OCI-LY3 (cell line): ENCODE data around the gene NAA15.
"Not testable (repeated sequence)": the region's sequence is repeated elsewhere in the genome, so short reads cannot be mapped to it uniquely, and the experiment has no call there.

ENCODE experiments used
- H2AFZ ChIP-seq: fragments of 200-600, 300-600 bp; shearing (Covaris generic); 2 replicates; pipeline ENCODE4 v1.6.0; 2014; ENCODE audit warnings: antibody characterized with exemption, low read depth, low read length
- H3K27ac ChIP-seq: fragments of 200-600, 300-600 bp; sonication (generic); 2 replicates; pipeline ENCODE4 v1.5.1; 2014; ENCODE audit warnings: mild to moderate bottlenecking, low read length, moderate library complexity, mixed read lengths
- H3K27me3 ChIP-seq: fragments of 200-600, 300-600 bp; sonication (generic); 2 replicates; pipeline ENCODE4 v1.6.1; 2014; ENCODE audit warnings: low read depth, low read length, mixed read lengths
- H3K36me3 ChIP-seq: fragments of 200-600, 300-600 bp; sonication (generic); replicated peaks from 2 replicates; pipeline ENCODE3; 2014; ENCODE audit warnings: low read depth, low read length, mixed read lengths
- H3K4me1 ChIP-seq: fragments of 300-600, 200-600 bp; sonication (generic); 2 replicates; pipeline ENCODE4 v1.6.1; 2014; ENCODE audit warnings: low read length, mixed read lengths
- H3K4me2 ChIP-seq: fragments of 200-600, 300-600 bp; sonication (generic); 2 replicates; pipeline ENCODE4 v1.6.1; 2014; ENCODE audit warnings: low read length, mixed read lengths
- H3K4me3 ChIP-seq: fragments of 300-600, 200-600 bp; sonication (generic); 2 replicates; pipeline ENCODE4 v1.5.1; 2014; ENCODE audit warnings: antibody characterized with exemption, mild to moderate bottlenecking, low read length, moderate library complexity
- H3K79me2 ChIP-seq: fragments of 300-600, 200-600 bp; shearing (Covaris generic); 2 replicates; pipeline ENCODE4 v1.6.1; 2014; ENCODE audit warnings: mild to moderate bottlenecking, low read length, mixed read lengths
- H3K9ac ChIP-seq: fragments of 300-600, 200-600 bp; shearing (Covaris generic); 2 replicates; pipeline ENCODE4 v1.6.0; 2014; ENCODE audit warnings: mild to moderate bottlenecking, low read length, moderate library complexity
- H3K9me3 ChIP-seq: fragments of 200-600, 300-600 bp; shearing (Covaris generic); 2 replicates; pipeline ENCODE4 v1.6.1; 2014; ENCODE audit warnings: low read length, mixed read lengths; ENCODE audit not compliant: insufficient read depth
- H4K20me1 ChIP-seq: fragments of 200-600, 300-600 bp; sonication (generic); 2 replicates; pipeline ENCODE4 v1.6.1; 2016; ENCODE audit warnings: low read length, mixed read lengths; ENCODE audit not compliant: insufficient read depth
- EZH2phosphoT487 ChIP-seq: fragments of 200-600 bp; shearing (Covaris generic); IDR thresholded peaks from 2 replicates; pipeline ENCODE4 v1.6.1; 2018; ENCODE audit warnings: antibody characterized with exemption, mixed run types, low read depth
- TF ChIP-seq, protein P1 (sequence below): fragments of 200-600, 300-600 bp; sonication (generic); IDR thresholded peaks from 2 replicates; pipeline ENCODE4 v1.5.1; 2014; ENCODE audit warnings: antibody characterized with exemption, low read length, low read depth

NAA15 gene

DNA sequence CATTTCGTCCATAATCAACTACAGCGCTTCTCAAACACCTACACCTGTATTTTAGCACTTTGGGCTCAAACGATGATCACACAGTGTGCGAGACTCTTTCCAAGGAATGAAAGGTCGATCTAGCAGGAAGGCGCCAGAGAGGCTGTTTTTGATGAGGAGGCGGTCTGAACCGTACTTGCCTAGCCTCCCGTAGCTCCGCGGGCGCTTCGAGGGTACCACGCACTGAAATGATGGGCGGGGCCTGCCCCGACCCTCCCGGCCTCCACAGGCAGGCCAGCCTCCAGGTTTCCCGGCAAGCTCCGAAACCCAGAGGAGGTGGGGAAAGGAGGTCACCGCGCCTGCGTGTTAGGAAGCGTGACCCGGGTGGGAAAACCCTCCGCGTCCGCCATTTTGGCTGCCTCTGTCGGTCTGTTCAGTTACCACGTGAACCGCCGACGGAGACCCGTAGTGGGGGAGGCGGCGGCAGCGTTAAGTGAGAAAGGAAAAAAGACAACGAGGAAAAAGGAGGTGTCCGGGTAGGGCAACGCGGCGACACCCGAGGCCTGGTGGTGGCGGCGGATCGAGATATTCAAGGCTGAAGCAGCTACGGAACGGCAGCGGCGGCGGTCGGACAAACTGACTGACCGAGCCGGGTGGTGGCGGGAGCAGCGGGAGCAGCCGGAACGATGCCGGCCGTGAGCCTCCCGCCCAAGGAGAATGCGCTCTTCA, at the start of gene NAA15:
TSS of gene NAA15 (plus strand) at position 393 of the 708 bp plus-strand sequence. CDS start at position 666, 273 bp downstream.
- Histone ChIP-seq H3K36me3 (peaks cover 23% of the 10 kb centered on the region), H3K9me3 (peaks cover 6% of the 10 kb centered on the region; the same call in 1 of the 2 replicates), H3K4me2 (peak within 1 kb of the TSS; percentile 78), H2AFZ (peak within 1 kb of the TSS; percentile 79), H3K27ac (peak within 1 kb of the TSS; percentile 77), H3K4me3 (peak within 1 kb of the TSS; percentile 80), H3K4me1 (peaks cover 32% of the 10 kb centered on the region), H4K20me1 (peaks cover 34% of the 10 kb centered on the region), H3K79me2 (peaks cover 66% of the 10 kb centered on the region), H3K27me3 (no peaks in the 10 kb centered on the region), H3K9ac (peak within 1 kb of the TSS; percentile 83)
- TF ChIP-seq, protein P1, sequence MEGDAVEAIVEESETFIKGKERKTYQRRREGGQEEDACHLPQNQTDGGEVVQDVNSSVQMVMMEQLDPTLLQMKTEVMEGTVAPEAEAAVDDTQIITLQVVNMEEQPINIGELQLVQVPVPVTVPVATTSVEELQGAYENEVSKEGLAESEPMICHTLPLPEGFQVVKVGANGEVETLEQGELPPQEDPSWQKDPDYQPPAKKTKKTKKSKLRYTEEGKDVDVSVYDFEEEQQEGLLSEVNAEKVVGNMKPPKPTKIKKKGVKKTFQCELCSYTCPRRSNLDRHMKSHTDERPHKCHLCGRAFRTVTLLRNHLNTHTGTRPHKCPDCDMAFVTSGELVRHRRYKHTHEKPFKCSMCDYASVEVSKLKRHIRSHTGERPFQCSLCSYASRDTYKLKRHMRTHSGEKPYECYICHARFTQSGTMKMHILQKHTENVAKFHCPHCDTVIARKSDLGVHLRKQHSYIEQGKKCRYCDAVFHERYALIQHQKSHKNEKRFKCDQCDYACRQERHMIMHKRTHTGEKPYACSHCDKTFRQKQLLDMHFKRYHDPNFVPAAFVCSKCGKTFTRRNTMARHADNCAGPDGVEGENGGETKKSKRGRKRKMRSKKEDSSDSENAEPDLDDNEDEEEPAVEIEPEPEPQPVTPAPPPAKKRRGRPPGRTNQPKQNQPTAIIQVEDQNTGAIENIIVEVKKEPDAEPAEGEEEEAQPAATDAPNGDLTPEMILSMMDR: peak; percentile 21
- TF ChIP-seq EZH2phosphoT487: no peak

DNA sequence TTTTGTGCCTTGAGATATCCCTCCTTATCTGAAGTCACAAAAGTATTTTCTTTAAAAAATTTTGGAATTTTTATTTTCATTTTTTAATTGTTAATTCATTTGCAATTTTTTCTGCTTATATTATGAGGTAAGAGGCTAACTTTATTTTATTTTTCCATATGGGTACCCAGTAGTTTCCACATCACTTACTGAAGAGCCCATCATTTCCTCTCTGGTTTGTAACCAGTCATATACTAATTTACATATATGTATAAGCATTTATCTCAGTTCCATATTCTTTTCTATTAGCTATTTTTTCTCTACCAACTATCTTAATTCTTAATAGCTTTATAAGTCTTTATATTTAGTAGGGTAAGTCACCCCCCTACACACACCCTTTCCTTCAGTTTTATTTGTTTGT, 48.3 kb upstream of the NAA15 start:
- no peak overlapping the region for H3K27ac ChIP-seq
- no peaks in the 10 kb centered on the region for H4K20me1 ChIP-seq
- no peaks in the 10 kb centered on the region for H3K36me3 ChIP-seq
- H3K9me3 ChIP-seq: no peaks in the 10 kb centered on the region
- no peak overlapping the region for H3K9ac ChIP-seq
- H3K4me1 ChIP-seq: peaks cover 7% of the 10 kb centered on the region
- TF ChIP-seq, protein P1: no peak
- TF ChIP-seq EZH2phosphoT487: no peak
- no peaks in the 10 kb centered on the region for H3K79me2 ChIP-seq
- no peak overlapping the region for H3K4me2 ChIP-seq
- peaks cover 12% of the 10 kb centered on the region for H3K27me3 ChIP-seq
- H3K4me3 ChIP-seq: no peak overlapping the region
- no peak overlapping the region for H2AFZ ChIP-seq

DNA sequence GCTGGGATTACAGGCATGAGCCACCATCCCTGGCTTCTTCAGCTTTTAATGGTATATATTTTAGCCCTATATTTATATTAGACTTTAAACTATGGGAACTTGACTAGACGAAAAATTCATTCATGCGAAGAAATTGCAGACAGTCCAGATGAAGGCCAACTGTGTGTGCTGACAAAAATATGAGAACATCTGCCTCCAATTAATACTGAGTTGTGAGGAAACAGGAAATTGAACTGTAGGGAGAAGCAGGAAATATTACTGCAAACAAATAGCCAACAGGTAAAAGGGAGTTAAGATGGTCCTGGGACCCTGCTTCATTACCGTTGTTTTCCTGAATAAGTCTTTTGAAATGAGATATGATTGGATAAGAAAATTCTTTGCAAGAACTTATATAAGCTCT, 47.6 kb upstream of the NAA15 start:
- H3K4me3 ChIP-seq: no peak overlapping the region
- TF ChIP-seq, protein P1: no peak
- TF ChIP-seq EZH2phosphoT487: no peak
- no peak overlapping the region for H3K4me2 ChIP-seq
- no peaks in the 10 kb centered on the region for H3K36me3 ChIP-seq
- H3K27me3 ChIP-seq: peaks cover 12% of the 10 kb centered on the region
- no peak overlapping the region for H2AFZ ChIP-seq
- no peak overlapping the region for H3K27ac ChIP-seq
- no peaks in the 10 kb centered on the region for H3K9me3 ChIP-seq
- peaks cover 7% of the 10 kb centered on the region for H3K4me1 ChIP-seq
- H3K79me2 ChIP-seq: no peaks in the 10 kb centered on the region
- H4K20me1 ChIP-seq: no peaks in the 10 kb centered on the region
- no peak overlapping the region for H3K9ac ChIP-seq

DNA sequence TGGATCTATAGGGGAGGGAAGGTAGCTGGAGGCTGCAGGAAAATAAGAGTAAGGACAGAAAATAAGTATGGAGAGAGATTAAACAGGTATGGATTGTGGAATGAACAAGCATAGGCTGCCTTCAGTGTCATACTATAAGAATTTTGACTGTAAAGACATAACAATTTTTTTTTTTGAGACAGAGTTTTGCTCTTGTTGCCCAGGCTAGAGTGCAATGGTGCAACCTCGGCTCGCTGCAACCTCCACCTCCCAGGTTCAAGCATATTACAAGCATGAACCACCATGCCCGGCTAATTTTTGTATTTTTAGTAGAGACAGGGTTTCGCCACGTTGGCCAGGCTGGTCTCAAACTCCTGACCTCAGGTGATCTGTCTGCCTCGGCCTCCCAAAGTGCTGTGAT, 45.7 kb upstream of the NAA15 start:
- peaks cover 12% of the 10 kb centered on the region for H3K27me3 ChIP-seq
- H3K79me2 ChIP-seq, H3K4me3 ChIP-seq, H2AFZ ChIP-seq, H3K4me2 ChIP-seq, H3K9me3 ChIP-seq, H4K20me1 ChIP-seq, H3K9ac ChIP-seq, H3K4me1 ChIP-seq, H3K36me3 ChIP-seq, H3K27ac ChIP-seq: not testable (repeated sequence)
